GM21423 (cell line): ENCODE results near the gene CELF2.

Experiments used
- ATAC-seq: cut with Tn5 transposase; IDR thresholded peaks from one replicate; pipeline ENCODE4 v1.9.1; 2021; ENCODE audit warnings: mild to moderate bottlenecking, moderate library complexity; ENCODE audit not compliant: unreplicated experiment

The CELF2 gene

DNA sequence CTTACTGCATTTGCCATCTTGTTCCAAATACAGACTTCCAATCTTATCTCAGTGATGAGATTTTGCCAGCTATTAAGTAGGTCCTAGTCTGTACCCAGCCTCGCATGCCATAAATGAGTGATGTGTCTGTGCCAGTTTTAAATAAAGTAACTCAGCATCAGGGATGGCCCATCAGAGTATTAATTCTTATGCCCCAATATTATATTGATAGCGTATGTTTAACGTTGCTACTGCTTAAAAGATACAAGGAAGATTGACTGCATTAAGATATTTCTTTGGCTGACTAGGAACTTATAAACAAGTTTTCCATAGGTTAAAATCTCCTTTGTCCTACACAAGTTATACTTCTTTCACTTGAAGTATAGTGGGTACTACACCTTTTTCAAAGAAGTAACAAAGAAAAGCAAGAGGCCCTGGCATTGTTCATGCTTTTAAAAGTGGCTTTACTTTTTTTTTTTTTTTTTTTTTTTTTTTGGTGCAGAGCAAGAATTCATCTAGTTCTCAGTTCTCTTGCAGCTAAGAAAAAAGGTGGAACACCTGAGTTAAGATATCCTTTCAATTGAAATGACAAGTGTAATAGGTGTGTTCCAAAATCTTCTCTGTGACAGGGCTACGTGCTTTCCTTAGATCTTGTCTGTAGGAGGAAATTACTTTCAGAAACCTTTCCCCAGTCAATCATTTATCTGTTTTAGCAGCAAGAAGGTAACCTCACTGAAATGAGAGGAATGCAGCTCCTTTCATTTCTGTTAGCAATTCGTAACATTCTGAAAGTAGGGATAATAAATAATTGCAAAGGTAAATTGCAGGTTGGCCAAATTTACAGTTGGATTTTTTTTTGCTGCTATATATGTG, 245.0 kb downstream of the CELF2 start:
- ATAC-seq = no peak

DNA sequence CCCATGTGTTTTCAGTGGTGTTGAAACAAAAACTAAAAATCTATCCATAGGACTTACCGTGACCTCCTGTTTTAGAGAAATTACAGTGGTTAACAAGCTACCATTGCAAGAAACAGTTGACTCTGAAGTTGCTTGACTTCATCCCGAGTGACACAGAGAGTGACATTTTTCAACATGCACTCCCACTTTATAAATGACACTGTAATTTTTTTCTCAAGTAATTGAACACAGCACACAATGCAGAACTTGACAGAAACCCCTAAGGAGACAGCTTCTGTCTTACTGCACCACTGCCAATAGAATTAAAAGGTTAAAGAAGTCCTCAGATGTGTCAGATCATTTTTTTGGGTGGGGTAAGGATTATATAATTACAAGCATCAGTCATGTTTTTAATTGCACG, 246.1 kb downstream of the CELF2 start:
- ATAC-seq = no peak

DNA sequence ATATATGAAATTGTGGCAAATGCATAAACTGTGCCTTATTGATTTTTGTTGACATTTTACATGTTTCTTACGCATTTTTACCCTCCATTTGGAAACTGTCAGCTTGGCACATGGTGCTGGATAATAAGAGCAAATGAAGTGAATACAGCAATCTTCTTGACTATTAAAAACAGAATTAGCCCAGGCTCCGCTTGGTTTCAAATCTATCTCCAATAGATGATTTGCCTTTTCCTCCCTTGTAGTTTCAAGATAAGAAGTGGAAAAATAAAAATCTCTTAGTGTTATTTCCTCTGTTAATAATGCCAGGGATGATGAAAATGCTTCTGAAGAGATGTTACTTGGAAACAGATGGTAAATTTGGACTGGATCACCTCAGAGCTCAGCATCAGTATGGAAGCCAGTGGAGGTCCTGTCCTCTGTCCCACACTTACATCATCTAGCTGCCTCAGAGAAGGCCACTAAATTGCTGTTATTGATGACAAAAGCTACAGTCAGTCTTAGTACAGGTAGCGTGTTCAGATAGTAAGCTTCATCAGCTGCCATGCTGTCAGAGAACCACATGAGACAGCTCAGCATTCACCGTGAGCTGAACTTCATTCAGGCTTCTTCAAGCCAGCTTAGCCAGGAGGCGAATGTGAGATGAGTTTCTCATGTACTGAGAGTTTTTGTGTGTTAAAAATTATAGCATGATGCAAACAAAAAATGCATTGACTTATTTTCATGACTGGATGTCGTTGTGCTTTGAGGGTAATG, 246.8 kb downstream of the CELF2 start:
- ATAC-seq = no peak

DNA sequence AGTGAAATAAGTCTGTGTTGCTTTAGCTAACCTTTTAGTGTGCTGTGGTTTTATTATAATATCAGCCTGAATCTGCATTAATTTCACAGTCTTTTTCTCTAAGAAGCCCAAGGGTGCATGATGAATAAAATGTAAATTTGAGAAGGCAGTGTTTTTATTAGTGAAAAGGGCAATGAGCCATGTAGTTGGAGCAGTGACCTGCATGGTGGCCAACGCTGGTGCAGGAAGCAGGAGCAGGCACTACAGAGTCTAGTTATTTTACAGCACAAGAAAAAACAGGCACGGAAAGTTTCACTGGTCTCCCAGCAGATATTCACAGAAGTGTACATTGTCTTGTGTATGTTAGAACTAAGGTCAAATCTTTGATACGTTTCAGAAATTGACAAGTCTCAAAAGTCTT, 247.8 kb downstream of the CELF2 start:
- no peak for ATAC-seq

DNA sequence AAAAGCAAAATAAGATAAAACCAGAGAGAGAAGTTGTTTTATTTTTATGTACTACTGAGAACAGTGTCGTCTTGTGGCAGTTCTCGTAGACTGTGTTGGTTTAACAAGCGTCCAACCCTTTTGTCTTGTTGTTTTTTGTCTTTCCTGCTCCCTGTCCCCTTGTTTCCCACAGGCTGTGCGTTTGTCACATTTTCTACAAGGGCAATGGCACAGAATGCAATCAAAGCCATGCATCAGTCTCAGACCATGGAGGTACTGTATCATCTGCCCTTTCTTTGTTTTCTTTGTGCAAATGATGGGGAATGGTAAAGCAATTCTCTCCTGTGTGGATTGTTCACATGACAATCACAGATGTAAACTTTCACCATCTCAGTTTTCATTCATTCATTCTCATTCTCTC, 248.8 kb downstream of the CELF2 start:
- no peak for ATAC-seq

DNA sequence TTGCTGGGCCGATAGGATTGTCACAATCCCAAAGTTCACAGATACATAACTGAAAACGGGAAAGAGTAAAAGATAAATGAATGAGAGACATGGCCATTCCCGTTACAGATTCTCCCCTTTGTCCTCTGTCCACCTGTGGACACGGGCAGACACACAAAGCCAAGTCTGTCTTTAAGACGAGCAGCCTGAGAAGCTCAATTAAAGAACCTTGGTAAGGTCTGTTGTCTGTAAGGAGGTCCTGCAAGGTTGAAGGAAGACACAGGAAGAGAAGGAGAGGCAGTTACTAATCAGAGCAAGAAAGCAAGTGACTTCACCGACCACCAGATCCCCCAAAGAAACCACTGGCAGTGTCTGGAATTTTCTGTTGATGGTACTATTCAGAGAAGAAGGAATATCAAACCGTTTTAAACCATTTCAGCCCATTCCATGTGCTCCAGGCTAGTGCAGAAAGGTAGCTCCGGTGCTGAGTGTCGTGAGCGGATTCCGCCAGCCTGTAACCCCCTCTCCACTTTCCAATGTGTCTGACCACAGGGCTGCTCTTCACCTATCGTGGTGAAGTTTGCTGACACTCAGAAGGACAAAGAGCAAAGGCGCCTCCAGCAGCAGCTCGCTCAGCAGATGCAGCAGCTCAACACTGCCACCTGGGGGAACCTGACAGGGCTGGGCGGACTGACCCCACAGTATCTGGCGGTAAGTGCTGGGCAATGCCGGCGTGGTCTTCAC, 252.6 kb downstream of the CELF2 start:
- ATAC-seq = peak; percentile 39

DNA sequence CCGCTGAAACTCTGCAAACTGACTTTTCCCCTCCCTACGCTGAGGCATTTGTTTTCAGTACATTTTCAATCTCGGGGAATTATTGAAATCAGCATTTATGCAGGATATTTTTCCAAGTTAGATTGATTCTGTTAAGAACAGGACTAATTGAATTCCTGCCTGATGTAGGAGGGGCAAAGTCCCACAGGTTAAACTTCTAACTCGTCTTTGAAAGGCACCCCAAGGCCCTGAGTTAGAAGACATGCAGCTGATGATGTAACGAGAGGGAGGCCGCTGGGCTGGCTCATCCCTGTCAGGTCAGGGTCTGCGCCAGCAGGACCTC, 253.1 kb downstream of the CELF2 start:
- no peak for ATAC-seq

DNA sequence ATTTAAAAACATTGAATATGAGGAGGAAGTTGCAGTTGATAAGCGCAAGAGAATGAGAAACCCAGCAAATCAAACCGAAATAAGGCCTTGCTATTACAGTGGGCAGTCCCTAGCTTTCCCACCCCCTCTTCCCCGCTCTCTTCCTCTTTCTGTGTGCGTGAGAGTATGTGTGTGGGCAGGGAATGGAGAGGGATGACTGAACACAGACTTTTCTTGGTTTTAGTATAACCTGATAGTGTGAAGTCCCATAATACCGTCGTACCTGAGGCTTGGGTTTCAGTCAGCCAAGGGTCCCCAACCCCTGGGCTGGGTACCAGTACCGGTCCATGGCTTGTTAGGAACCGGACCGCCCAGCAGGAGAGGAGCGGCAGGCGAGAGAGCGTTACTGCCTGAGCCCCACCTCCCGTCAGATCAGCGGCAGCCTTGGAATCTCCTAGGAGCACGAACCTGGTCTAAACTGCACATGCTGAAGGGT, 255.3 kb downstream of the CELF2 start:
- ATAC-seq = peak; percentile 51

DNA sequence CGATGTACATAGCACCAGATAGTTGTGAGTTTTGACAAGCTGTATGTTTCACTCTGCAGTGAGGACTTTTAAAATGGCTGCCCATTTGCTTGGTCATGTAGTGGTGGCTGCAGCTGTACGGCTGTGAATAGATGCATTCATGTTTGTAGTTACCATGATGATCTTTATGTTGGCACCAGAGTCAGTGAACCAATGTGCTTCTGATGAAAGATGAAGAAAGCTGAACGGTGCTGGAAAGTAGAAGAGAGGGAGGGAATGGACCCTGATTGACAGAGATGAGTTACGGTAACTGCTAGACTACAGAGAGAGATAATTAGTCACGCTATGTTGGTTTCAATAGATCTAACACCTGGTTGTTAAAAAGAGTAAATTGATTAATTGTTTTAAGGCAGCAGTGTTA, 256.8 kb downstream of the CELF2 start:
- no peak for ATAC-seq

DNA sequence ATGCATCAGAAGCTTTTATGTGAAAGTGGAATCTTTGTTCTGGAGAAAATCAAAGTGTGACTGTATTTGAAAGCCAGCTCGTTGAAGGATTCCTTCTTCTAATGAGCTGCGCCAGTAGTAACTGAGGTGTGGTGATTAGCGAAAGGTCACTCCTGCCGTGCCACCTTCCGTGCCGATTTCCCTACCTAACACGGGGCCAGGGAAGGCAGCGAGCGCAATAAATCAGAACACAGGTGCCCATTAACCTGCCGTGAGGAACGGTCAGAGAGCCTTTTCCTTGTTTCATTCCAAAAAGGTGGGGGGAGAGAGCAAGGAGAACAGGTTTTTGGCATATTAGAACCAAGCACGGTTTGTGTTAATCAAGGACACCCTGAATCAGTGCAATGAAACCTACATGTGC, 258.0 kb downstream of the CELF2 start:
- no peak for ATAC-seq

DNA sequence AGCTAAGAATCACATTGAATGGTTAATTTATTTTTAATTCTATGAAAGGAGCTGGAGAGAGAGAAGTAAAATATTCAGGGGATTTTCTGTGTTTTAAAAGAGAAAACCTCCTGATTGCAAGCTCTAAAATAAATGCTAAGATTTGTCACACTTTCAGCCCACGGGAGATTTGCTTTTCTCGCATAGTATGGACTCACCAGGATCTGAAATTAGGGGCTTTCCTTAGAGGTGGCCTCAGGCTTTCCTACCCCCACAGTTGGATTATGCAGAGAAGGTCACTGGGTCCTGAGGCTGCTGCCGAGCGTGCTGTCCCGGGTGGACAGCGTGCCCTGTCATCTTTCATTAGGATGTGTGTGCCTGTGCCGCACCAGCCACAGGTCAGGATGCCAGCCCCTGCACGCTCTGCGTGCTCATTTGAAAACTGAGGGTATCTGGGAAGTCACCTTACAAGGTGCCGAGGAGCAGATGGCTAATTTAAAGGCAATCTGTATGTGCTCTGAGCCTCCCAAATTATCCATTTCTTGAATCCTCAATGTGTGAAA, 258.8 kb downstream of the CELF2 start:
- no peak for ATAC-seq

DNA sequence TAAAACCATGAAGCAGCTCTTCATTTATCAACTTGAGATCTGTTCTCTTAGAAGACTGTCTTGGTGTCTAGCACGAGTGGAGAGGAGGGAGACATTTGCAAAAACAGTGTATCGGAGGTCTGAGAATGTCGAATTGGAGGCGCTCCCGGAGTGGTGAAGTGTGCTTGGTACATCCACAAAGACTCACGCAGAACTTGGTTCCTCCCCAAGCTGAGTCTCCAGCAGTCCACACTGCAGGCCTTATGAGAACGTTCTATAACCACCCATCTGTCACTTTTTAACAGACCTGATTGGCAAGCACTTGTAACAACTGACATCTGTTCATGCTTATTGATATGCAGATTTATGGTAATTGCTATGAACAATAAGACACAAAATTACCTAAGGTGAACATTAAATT, 261.6 kb downstream of the CELF2 start:
- ATAC-seq = no peak

DNA sequence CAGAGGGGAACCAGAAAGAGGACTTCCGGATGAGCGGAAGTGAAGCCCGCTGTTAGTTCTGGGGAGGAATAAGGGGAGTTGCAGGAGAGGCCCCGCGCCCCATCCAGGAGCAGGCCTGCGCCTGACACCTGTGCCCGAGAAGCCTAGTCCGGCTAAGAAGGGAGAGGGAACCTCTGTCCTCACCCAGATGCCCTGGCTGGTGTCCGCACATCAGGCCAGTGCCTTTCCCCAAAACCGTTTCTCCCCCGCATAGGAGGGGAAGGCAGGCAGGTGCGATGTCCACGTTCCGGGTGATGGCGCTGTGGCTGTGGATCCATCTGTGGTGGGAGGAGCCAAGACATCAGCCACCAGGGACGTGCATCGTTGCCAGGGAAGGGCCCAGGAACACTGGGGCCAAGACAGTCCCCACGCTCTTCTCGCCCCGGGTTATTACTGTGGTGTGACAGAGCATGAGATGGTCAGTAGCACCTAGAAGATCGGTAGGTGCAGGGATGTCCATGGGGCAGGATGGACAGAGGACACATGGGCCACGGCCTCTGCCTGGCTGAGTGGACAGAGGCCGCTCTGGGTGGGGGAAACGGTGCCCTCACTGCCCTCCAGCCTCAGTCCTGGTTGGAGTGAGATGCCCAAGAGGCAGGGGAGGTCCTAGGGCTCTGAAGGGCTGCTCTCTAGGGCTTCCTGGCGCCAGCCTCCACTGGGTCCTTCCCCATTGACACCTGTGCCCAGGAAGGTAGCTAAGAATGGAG, 262.7 kb downstream of the CELF2 start:
- no peak for ATAC-seq

DNA sequence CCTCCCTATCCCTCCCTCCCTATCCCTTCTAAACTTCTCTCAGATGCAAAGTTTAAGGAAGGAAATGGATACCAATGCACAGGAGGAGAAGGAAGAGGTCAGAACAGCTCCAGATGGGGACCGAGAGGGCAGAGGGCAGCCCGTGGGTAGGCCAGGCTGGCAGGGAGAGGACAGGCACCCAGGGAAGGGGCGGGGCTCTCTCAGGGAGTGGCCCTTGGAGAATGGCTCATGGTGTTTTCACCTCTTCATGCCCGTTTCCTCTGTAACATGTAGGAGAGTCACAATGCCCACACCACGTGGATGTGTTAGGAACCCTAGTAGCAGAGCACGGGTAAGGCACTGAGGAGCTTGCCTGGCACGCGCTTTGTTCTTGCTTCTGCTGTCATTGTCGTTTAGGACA, 264.5 kb downstream of the CELF2 start:
- ATAC-seq = no peak

DNA sequence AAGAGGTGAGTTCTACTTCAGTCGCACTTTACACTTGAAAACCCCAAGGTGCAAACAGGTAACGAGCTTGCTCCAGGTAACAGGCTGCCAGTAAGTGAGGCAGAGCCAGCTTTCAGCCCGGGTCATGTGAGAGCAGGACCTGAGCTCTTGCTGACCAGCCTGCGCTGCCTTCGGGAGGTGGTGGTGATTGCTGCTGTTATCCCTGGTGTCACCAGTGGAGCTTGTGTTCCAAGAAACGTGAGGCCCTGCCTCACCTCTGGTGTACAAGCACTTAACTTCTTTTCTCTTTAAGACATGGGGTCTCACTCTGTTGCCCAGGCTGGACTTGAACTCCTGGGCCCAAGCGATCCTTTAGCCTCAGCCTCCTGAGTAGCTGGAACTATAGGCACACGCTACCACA, 265.0 kb downstream of the CELF2 start:
- ATAC-seq = no peak

DNA sequence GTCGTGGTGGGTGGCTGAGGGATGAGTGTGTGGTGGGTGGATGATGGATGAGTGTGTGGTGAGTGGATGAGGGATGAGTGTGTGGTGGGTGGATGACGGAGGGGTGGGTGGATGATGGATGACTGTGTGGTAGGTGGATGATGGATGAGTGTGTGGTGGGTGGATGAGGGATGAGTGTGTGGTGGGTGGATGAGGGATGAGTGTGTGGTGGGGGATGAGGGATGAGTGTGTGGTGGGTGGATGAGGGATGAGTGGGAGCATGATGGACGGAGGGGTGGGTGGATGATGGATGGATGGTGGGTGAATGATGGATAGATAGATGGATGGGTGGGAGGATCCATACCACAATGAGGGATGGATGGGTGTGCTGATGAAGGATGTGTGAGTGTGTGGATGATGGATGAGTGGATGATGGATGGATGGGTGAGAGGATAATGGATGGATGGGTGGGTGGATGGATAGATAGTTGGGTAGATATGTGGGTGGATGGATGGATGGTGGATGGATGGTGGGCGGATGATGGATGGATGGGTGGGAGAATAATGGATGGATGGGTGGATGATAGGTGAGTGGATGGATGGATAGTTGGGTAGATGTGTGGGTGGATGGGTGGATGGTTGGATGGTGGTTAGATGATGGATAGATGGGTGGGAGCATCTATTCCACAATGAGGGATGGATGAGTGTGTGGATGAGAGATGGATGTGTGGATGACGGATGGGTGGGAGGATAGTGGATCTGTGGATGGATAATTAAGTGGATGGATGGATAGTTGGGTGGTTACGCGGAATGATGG, 266.8 kb downstream of the CELF2 start:
- ATAC-seq = no peak

DNA sequence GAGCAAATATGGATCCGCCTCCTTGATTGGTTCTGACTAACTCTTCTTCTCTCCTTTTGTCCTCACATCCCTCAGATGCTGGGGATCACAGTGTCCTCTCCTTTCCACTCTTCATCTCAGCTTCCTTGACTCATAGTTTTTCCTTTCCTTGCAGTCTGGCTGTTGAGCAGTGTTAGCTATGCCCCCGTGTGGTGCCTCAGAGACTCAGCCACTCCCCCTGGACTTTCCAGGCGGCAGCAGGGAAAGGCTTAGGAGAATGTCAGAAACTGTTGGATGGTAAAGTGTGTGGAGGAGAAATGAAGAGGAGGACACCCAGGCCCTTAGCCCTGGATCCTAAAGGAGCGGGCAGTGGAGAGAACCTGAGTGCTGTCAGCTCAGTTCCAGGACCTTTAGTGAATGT, 267.5 kb downstream of the CELF2 start:
- ATAC-seq = no peak

DNA sequence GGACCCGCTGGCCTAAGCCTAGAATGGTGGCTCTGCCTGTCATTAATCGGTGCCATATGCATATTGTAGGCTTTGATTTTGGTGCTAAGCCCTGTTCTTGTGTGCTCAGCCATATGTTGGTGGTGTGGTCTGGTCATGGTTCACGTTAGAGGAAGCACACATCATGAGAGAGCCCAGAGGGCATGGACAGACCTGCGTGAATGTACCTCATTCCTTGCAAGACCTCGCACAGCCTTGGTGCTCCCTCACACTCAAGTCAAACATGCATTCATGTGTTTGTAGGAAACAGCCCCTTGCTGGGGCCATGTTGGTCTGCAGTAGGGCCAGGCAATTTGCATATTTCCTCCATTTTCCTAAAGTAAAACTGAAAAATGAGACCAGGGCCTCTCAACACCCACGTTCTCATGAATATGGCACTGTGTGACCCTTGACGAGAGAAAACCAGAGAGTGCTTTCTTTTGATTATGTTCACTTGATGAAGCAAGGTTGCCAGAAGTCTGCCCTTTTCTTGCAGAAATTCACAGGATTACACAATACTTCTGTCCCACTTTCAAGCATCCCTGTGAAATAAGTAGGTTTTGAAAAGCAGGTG, 268.7 kb downstream of the CELF2 start:
- ATAC-seq = peak; percentile 71

DNA sequence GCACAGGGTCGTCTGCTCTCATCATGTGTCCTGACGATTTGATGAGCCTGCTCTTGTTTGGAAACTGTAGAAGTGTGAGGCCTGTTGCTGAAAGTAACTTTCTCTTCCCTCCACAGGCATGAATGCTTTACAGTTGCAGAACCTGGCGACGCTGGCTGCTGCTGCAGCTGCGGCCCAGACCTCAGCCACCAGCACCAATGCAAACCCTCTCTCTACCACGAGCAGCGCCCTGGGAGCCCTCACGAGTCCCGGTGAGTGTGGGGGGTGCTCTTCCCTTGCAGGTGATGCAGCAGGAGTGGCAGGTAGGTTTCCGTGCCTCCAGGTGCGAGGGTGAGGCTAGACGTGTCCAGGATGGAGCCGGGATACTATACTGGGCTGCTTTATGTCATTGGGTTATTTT, 270.6 kb downstream of the CELF2 start:
- no peak for ATAC-seq
